ENCODE results near the gene CMC2.

Gene CMC2

GRCh38 chr16:80981103-80981502, 25.6 kb downstream of the CMC2 start:
- no peak for TF ChIP-seq CTCF (conservative IDR thresholded peaks at IDR 0.05; ENCODE audit: low read depth, low read length)
- no peak overlapping the region for H3K4me3 ChIP-seq (ENCODE audit: low read length)
- no peak for DNase-seq (ENCODE audit: low read depth)

- TF ChIP-seq CTCF (conservative IDR thresholded peaks at IDR 0.05; ENCODE audit: low read depth, low read length): no peak
- DNase-seq (ENCODE audit: low read depth): no peak
- H3K4me3 ChIP-seq (ENCODE audit: low read length): no peak overlapping the region
Observed at GRCh38 chr16:80976946-80977345, 29.7 kb downstream of the CMC2 start.

- TF ChIP-seq CTCF (conservative IDR thresholded peaks at IDR 0.05; ENCODE audit: low read depth, low read length): peak; percentile 44
Observed at GRCh38 chr16:80974649-80975376, 31.9 kb downstream of the CMC2 start.

GRCh38 chr16:80973991-80974390, 32.7 kb downstream of the CMC2 start:
- TF ChIP-seq CTCF (conservative IDR thresholded peaks at IDR 0.05; ENCODE audit: low read depth, low read length): no peak
- DNase-seq (ENCODE audit: low read depth): no peak
- H3K4me3 ChIP-seq (ENCODE audit: low read length): no peak overlapping the region

More at GRCh38 chr16:80974649-80975376, 31.9 kb downstream of the CMC2 start:
- no peak overlapping the region for H3K4me3 ChIP-seq (ENCODE audit: low read length)
- DNase-seq (ENCODE audit: low read depth): no peak

GRCh38 chr16:80972611-80973010, 34.1 kb downstream of the CMC2 start:
- DNase-seq (ENCODE audit: low read depth): no peak
- H3K4me3 ChIP-seq (ENCODE audit: low read length): no peak overlapping the region
- TF ChIP-seq CTCF (conservative IDR thresholded peaks at IDR 0.05; ENCODE audit: low read depth, low read length): no peak

- no peak for TF ChIP-seq CTCF (conservative IDR thresholded peaks at IDR 0.05; ENCODE audit: low read depth, low read length)
- no peak overlapping the region for H3K4me3 ChIP-seq (ENCODE audit: low read length)
- no peak for DNase-seq (ENCODE audit: low read depth)
Observed at GRCh38 chr16:80971819-80972218, 34.9 kb downstream of the CMC2 start.

- H3K4me3 ChIP-seq (ENCODE audit: low read length): no peak overlapping the region
- no peak for DNase-seq (ENCODE audit: low read depth)
- TF ChIP-seq CTCF (conservative IDR thresholded peaks at IDR 0.05; ENCODE audit: low read depth, low read length): no peak
Observed at GRCh38 chr16:80969114-80969484, 37.6 kb downstream of the CMC2 start.

All from retinal pigment epithelial cell (primary cell).